Esophagus squamous epithelium (tissue), 5 donors: ENCODE data around the gene RBMS3. TPM values are rescaled to one million over a fixed set of nuclear protein-coding genes. Genes with fewer than 3 reads are reported as not detected.

Source experiments
- DNase-seq: peaks from one replicate; lab custom pipeline; 2025; lab: John Stamatoyannopoulos, UW
- H3K27ac ChIP-seq, 4 donors: fragments of 200-600 bp; sonication (generic); one replicate each; pipeline ENCODE4 v1.5.1; 2016 to 2019; ENCODE audit warnings: mild to moderate bottlenecking in 1 of 4
- H3K27me3 ChIP-seq, 4 donors: fragments of 200-600 bp; sonication (generic); 1 replicate in 3 of 4; 2 replicates in 1 of 4; pipeline versions ENCODE4 v1.5.1 to v1.6.0; 2017 to 2021; ENCODE audit warnings: antibody characterized with exemption in 1 of 4
- H3K36me3 ChIP-seq, 3 donors: fragments of 200-600 bp; sonication (generic); one replicate each; pipeline ENCODE4 v1.5.1; 2016 to 2019
- H3K4me1 ChIP-seq, 3 donors: fragments of 200-600 bp; sonication (generic); one replicate each; pipeline ENCODE4 v1.5.1; 2017 to 2019
- H3K4me3 ChIP-seq, 4 donors: fragments of 200-600 bp; sonication (generic); 1 replicate in 3 of 4; 2 replicates in 1 of 4; pipeline ENCODE4 v1.5.1; 2016 to 2019; ENCODE audit warnings: mild to moderate bottlenecking in 2 of 4, moderate library complexity in 1 of 4
- H3K9me3 ChIP-seq, 3 donors: fragments of 200-600 bp; sonication (generic); one replicate each; pipeline ENCODE4 v1.5.1; 2016 to 2019
- POLR2A ChIP-seq, 4 donors: fragments of 450-650 bp; IDR thresholded peaks; one replicate each; pipeline ENCODE4 v1.6.1; 2017; ENCODE audit warnings: antibody characterized with exemption in 4 of 4, mild to moderate bottlenecking in 4 of 4, moderate library complexity in 3 of 4
- WGBS, 2 donors: methylation state at CpG; one replicate each; pipeline ENCODE4 v1.1.5; 2018; 5-methylcytosine and 5-hydroxymethylcytosine counted together
- intact Hi-C: fragments of 100-400 bp; cut with DNase I; formaldehyde crosslinking; loops from one replicate; pipeline ENCODE4 v1.15.0; 2022
- total RNA-seq, 4 donors: library from RNA; depleted of rRNA; stranded (reverse); fragments of >200 nt; gene quantifications; one replicate each; pipeline ENCODE4 v1.1.0, GENCODE V29; 2016
- TF ChIP-seq, protein P1 (sequence below), 6 experiments: fragments of 450-650 bp in 4 of 6; fragments of 200-600 bp in 2 of 6; sonication (generic) in 2 of 6; IDR thresholded peaks; one replicate each; pipeline ENCODE4 v1.5.1; 2016 to 2019; ENCODE audit warnings: antibody characterized with exemption in 6 of 6, mild to moderate bottlenecking in 4 of 6, moderate library complexity in 4 of 6
- donor health status: DM: yes; HTN: yes; CAD: no.

RBMS3 gene
- total RNA-seq, 4 donors from 2014 or later, result 0.57 to 35.7 (median 6.1) TPM

DNA sequence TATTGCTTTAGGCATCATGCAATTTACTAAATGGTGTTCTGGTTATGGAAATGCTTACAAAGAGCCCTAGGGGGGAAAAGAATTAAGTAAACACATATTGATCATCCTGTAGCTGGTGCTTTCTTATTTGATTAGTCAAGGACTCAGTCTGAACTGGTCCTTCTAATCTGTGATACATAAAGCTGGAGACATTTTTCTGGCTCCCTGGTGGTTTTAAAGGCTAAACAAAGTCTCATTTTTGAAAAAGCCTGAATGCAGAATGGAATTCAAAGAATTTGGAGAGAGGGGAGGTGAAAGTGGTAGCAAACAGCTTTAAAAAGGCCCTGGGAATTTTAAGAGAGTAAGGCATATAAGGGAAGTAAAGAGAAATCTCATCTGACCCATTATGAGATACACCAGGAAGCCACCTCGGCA is 149.7 kb downstream of the RBMS3 start:
- WGBS, 2 donors, result 23 to 29% methylated on average over 1 of the region's 1 CpG
- TF ChIP-seq, protein P1, sequence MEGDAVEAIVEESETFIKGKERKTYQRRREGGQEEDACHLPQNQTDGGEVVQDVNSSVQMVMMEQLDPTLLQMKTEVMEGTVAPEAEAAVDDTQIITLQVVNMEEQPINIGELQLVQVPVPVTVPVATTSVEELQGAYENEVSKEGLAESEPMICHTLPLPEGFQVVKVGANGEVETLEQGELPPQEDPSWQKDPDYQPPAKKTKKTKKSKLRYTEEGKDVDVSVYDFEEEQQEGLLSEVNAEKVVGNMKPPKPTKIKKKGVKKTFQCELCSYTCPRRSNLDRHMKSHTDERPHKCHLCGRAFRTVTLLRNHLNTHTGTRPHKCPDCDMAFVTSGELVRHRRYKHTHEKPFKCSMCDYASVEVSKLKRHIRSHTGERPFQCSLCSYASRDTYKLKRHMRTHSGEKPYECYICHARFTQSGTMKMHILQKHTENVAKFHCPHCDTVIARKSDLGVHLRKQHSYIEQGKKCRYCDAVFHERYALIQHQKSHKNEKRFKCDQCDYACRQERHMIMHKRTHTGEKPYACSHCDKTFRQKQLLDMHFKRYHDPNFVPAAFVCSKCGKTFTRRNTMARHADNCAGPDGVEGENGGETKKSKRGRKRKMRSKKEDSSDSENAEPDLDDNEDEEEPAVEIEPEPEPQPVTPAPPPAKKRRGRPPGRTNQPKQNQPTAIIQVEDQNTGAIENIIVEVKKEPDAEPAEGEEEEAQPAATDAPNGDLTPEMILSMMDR (IDR thresholded peaks at IDR 0.05), result no peak
- no peak for TF ChIP-seq POLR2A (IDR thresholded peaks at IDR 0.05)
- Histone ChIP-seq H3K4me1 (peaks cover 0 to 30% (median 0%) of the 10 kb centered on the region in 3 donors), H3K36me3 (no peaks in the 10 kb centered on the region), H3K27ac (no peak overlapping the region), H3K4me3 (no peak overlapping the region), H3K9me3 (no peaks in the 10 kb centered on the region), H3K27me3 (no peaks in the 10 kb centered on the region)
- DNase-seq, result no peak
- intact Hi-C loops, result no loop called here

DNA sequence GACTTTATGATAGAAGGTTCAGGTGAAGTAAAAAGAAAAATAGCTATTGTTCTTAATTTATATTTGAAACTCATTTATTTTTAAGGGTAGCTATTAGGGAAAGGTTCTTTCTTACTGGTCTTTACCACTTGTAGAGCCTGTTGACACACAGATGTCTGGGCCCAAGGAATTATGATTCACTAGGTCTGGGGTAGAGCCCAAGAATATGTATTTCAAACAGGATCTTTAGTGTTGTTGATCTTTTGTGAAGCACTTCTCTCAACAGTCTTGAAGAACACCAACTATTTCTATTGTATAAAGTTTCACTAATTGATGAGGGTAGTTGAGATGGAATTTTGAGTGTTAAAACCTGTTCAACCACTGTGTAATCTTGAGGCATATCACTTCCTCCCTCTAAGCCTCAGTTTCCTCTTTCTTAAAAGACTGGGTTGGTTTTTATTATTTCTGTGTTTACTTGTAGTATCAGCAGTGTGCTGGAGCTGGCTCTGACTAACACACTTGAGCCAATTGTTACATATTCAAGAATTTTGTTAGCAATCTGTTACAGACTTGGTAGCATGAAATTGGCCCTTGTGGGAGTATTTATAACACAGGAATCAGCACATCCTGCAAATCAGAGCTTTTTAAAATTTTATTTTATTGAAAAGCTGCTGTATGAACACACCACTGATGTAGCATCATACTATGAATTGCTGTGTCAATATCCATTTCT is 155.9 kb downstream of the RBMS3 start:
- H3K27ac ChIP-seq, result peak overlapping the region in 1 of 4 donors; percentile 16
- intact Hi-C loops, result no loop called here
- DNase-seq, result no peak

DNA sequence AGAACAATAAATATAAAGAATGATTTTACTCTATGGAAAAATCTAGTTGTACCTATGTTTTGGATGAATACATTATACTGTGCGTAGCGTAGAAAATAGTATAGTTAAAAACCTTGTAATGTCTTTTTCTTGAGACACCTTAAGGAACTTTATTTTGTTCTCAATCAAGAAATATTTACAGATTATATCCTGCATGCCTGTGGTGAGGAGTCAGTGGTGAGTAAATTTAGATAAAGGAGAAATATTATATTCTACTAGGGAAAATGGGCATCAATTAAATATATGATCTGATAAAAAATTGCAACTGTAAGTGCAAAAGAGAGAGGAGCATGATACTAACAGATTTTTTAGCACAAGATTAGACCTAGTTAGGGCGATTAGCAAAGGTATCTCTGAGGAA is 157.7 kb downstream of the RBMS3 start:
- H3K27ac ChIP-seq, result no peak overlapping the region
- no peaks in the 10 kb centered on the region for H3K36me3 ChIP-seq
- H3K4me1 ChIP-seq, result peaks cover 0 to 24% (median 0%) of the 10 kb centered on the region in 3 donors
- 80 to 93% methylated on average over 3 of the region's 3 CpGs for WGBS, 2 donors
- intact Hi-C loops, result no loop called here
- H3K4me3 ChIP-seq, result no peak overlapping the region
- H3K9me3 ChIP-seq, result no peaks in the 10 kb centered on the region
- no peak for DNase-seq
- no peaks in the 10 kb centered on the region for H3K27me3 ChIP-seq
- TF ChIP-seq, protein P1 (IDR thresholded peaks at IDR 0.05), result no peak
- TF ChIP-seq POLR2A (IDR thresholded peaks at IDR 0.05), result no peak

More for the DNA sequence above, 155.9 kb downstream of the RBMS3 start:
- Histone ChIP-seq H3K9me3 (no peaks in the 10 kb centered on the region), H3K36me3 (no peaks in the 10 kb centered on the region), H3K27me3 (no peaks in the 10 kb centered on the region), H3K4me3 (no peak overlapping the region), H3K4me1 (peaks cover 0 to 24% (median 0%) of the 10 kb centered on the region in 3 donors)
- no peak for TF ChIP-seq POLR2A (IDR thresholded peaks at IDR 0.05)
- TF ChIP-seq, protein P1 (IDR thresholded peaks at IDR 0.05), result no peak

DNA sequence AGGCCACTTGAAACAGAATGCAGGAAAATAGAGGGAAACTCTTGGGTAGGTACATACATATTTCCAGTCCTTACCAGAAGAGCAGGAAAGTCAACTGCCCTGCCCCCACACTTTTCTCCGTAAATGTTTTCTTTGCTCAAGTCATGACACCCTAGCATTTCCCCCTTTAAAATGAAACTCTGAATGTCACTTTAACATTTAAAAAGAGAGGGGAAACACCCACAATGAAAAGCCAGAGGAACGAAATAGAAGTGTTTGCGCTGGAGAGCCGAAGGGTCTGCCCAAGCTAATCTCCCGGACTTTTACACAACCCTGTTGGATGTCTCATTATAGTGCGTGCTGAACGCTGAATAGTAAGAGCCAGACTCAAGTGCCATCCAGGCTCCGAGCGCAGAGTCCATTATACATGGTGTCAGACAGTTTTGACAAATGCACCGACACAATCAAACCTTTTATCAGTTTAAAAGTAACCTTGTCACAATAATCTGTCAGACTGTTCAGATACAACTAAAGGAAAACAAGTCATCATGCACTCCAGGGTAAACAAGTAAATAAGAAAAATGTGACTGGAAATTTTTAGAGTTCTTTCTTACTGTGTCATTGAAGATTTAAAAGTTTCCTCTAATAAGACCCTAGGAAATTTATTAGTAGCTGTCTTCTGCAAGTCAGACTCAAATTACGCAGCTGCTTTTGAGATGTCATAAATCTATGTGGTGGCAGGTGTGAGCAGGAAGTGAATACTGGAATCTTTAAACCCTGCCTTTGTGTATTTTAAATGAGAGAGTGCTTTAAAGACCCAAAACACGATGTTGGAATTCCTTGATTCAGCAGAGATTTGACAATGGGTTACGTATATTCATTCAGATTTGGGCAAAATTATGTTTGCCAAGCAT is 159.8 kb downstream of the RBMS3 start:
- Histone ChIP-seq H3K27me3 (no peaks in the 10 kb centered on the region), H3K9me3 (no peaks in the 10 kb centered on the region), H3K4me3 (peak overlapping the region; percentile 22 to 54 (median 30)), H3K36me3 (no peaks in the 10 kb centered on the region), H3K27ac (no peak overlapping the region), H3K4me1 (peaks cover 0 to 24% (median 0%) of the 10 kb centered on the region in 3 donors)
- DNase-seq, result no peak
- 33 to 45% methylated on average over 13 of the region's 13 CpGs for WGBS, 2 donors
- TF ChIP-seq, protein P1 (IDR thresholded peaks at IDR 0.05), result no peak
- no peak for TF ChIP-seq POLR2A (IDR thresholded peaks at IDR 0.05)
- intact Hi-C loops, result no loop called here

DNA sequence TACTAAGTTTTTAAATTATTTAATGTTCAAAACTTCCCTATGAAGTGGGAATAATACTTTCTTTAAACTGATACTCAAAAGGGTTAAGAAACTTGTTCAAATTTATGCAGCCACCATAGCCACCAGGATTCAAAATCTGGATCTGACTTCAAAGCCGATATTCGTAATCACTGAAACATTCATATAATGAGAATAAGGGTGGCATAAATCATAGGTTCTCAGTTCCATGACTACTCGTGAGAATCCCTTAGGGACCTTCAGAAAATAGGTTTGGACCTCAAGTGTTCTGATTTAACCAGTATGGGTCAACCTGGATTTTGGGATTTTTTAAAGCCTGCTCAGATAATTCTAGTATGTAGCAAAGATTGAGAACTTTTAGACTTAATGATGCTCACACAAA is 160.6 kb downstream of the RBMS3 start:
- peaks cover 0 to 20% (median 0%) of the 10 kb centered on the region in 3 donors for H3K4me1 ChIP-seq
- no peak for TF ChIP-seq POLR2A (IDR thresholded peaks at IDR 0.05)
- TF ChIP-seq, protein P1 (IDR thresholded peaks at IDR 0.05), result no peak
- no peaks in the 10 kb centered on the region for H3K36me3 ChIP-seq
- H3K27ac ChIP-seq, result no peak overlapping the region
- no peaks in the 10 kb centered on the region for H3K27me3 ChIP-seq
- no peaks in the 10 kb centered on the region for H3K9me3 ChIP-seq
- 55 to 71% methylated on average over 3 of the region's 3 CpGs for WGBS, 2 donors
- no peak for DNase-seq
- no peak overlapping the region for H3K4me3 ChIP-seq
- intact Hi-C loops, result no loop called here
